Upper lobe of left lung (tissue), 6 donors: ENCODE measurements around the gene DZIP1L. TPM values are rescaled to one million over a fixed set of nuclear protein-coding genes. Genes with fewer than 3 reads are reported as not detected.
A peak's percentile ranks its signal among the peaks of the same experiment; 100 is the strongest.

Experiments used
- ATAC-seq, 2 donors: fragments of 200-7000 bp; cut with Tn5 transposase; one replicate each; pipeline ENCODE4 v1.9.1; 2022; ENCODE audit warnings: mild to moderate bottlenecking in 2 of 2, moderate library complexity in 2 of 2; ENCODE audit not compliant: low FRiP score in 2 of 2
- DNase-seq, 2 donors: peaks; one replicate each; pipeline ENCODE4 v3.0.0-alpha.2; 2019 to 2020
- H3K27ac ChIP-seq, 4 donors: fragments of 200-600 bp; sonication (generic); one replicate each; pipeline ENCODE4 v1.5.1; 2016 to 2019
- H3K27me3 ChIP-seq, 4 donors: fragments of 200-600 bp; sonication (generic); one replicate each; pipeline ENCODE4 v1.5.1; 2017 to 2019
- H3K36me3 ChIP-seq, 4 donors: fragments of 200-600 bp; sonication (generic); one replicate each; pipeline ENCODE4 v1.5.1; 2016 to 2019
- H3K4me1 ChIP-seq, 4 donors: fragments of 200-600 bp; sonication (generic); one replicate each; pipeline ENCODE4 v1.5.1; 2018 to 2019
- H3K4me3 ChIP-seq, 4 donors: fragments of 200-600 bp; sonication (generic); one replicate each; pipeline ENCODE4 v1.5.1; 2017 to 2019; ENCODE audit warnings: mild to moderate bottlenecking in 2 of 4, moderate library complexity in 1 of 4
- H3K9me3 ChIP-seq, 4 donors: fragments of 200-600 bp; sonication (generic); one replicate each; pipeline ENCODE4 v1.5.1; 2018 to 2019
- CTCF ChIP-seq, 6 experiments: fragments of 450-650 bp in 4 of 6; fragments of 200-600 bp in 2 of 6; sonication (generic) in 2 of 6; IDR thresholded peaks; one replicate each; pipeline ENCODE4 v1.5.1; 2016 to 2019; ENCODE audit warnings: antibody characterized with exemption in 6 of 6
- EP300 ChIP-seq, 4 donors: sonication (generic); formaldehyde crosslinking; IDR thresholded peaks; one replicate each; pipeline ENCODE4 v1.5.1; 2017; ENCODE audit warnings: antibody characterized with exemption in 4 of 4, control low read depth in 2 of 4
- POLR2A ChIP-seq, 4 donors: fragments of 450-650 bp; IDR thresholded peaks; one replicate each; pipeline ENCODE4 v1.5.1; 2016 to 2017; ENCODE audit warnings: antibody characterized with exemption in 4 of 4, mild to moderate bottlenecking in 2 of 4
- POLR2AphosphoS5 ChIP-seq, 2 donors: sonication (generic); formaldehyde crosslinking; IDR thresholded peaks; one replicate each; pipeline ENCODE4 v1.5.1; 2017; ENCODE audit warnings: antibody characterized with exemption in 2 of 2
- WGBS, 2 donors: methylation state at CpG; one replicate each; pipeline ENCODE4 v1.1.5; 2017 to 2018; 5-methylcytosine and 5-hydroxymethylcytosine counted together
- total RNA-seq, 6 donors: library from RNA; depleted of rRNA in 4 of 6; stranded (reverse); fragments of >200 nt in 4 of 6; gene quantifications; one replicate each; pipeline versions ENCODE4 v1.1.0 to v1.2.1, GENCODE V29; 2016 to 2021
- donor health status: DM: no; HTN: no; CAD: no; lungs with moderate emphysema.
- donor health status: DM: no; HTN: yes; CAD: no; lungs with severe emphysema.

Gene DZIP1L
- total RNA-seq, 6 donors from 2014 or later: 15.9 to 97.4 (median 24.5) TPM

- Histone ChIP-seq H3K9me3 (no peaks in the 10 kb centered on the region), H3K4me1 (no peaks in the 10 kb centered on the region), H3K27me3 (no peaks in the 10 kb centered on the region), H3K36me3 (peaks cover 0 to 30% (median 18%) of the 10 kb centered on the region in 4 donors), H3K27ac (no peak overlapping the region), H3K4me3 (no peak overlapping the region)
- DNase-seq (no peak), ATAC-seq (no peak)
- TF ChIP-seq POLR2AphosphoS5 (IDR thresholded peaks at IDR 0.05) (no peak), POLR2A (IDR thresholded peaks at IDR 0.05) (no peak), CTCF (IDR thresholded peaks at IDR 0.05) (no peak), EP300 (IDR thresholded peaks at IDR 0.05) (no peak)
- 84 to 86% methylated on average over 4 of the region's 4 CpGs for WGBS, 2 donors
Observed at GRCh38 chr3:138070006-138070405, 45.4 kb downstream of the DZIP1L start.

GRCh38 chr3:138068579-138069174 lies 46.7 kb downstream of the DZIP1L start:
- Histone ChIP-seq H3K9me3 (no peaks in the 10 kb centered on the region), H3K4me1 (no peaks in the 10 kb centered on the region), H3K36me3 (peaks cover 0 to 34% (median 24%) of the 10 kb centered on the region in 4 donors), H3K27ac (no peak overlapping the region), H3K27me3 (no peaks in the 10 kb centered on the region), H3K4me3 (no peak overlapping the region)
- WGBS, 2 donors: 36 to 38% methylated on average over 9 to 14 of the region's 14 CpGs
- peak; percentile 33 to 78 for DNase-seq
- ATAC-seq: peak; percentile 87 to 95
- TF ChIP-seq CTCF (IDR thresholded peaks at IDR 0.05) (peak; percentile 91 to 97 (median 94)), EP300 (IDR thresholded peaks at IDR 0.05) (no peak), POLR2AphosphoS5 (IDR thresholded peaks at IDR 0.05) (no peak), POLR2A (IDR thresholded peaks at IDR 0.05) (no peak)

DNA sequence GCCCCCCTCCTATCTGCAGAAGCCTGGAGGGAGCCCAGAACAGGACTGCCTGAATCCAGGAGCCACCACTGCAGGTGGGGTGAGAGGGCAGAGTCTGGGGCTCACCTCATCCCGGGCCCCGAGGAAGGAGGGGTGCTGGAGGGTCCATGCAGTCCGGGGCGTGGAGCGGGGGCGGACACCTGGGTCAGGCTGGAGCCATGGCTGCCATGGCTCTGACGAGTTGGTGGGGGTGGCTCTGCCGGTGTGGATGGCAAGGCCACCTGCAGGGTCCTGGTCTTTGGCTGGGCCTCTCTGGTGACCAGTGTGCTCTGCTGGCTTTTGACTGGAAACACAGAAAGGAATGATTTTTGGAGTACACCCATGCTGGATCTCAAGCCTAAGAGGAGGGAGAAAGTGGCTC lies 47.4 kb downstream of the DZIP1L start:
- DNase-seq (peak in 1 of 2 donors; percentile 62), ATAC-seq (peak in 1 of 2 donors; percentile 5)
- TF ChIP-seq POLR2AphosphoS5 (IDR thresholded peaks at IDR 0.05) (no peak), EP300 (IDR thresholded peaks at IDR 0.05) (no peak), CTCF (IDR thresholded peaks at IDR 0.05) (no peak), POLR2A (IDR thresholded peaks at IDR 0.05) (no peak)
- Histone ChIP-seq H3K36me3 (peaks cover 0 to 40% (median 27%) of the 10 kb centered on the region in 4 donors), H3K4me3 (no peak overlapping the region), H3K27me3 (no peaks in the 10 kb centered on the region), H3K4me1 (no peaks in the 10 kb centered on the region), H3K27ac (no peak overlapping the region), H3K9me3 (no peaks in the 10 kb centered on the region)
- 92 to 97% methylated on average over 6 to 8 of the region's 8 CpGs for WGBS, 2 donors

DNA sequence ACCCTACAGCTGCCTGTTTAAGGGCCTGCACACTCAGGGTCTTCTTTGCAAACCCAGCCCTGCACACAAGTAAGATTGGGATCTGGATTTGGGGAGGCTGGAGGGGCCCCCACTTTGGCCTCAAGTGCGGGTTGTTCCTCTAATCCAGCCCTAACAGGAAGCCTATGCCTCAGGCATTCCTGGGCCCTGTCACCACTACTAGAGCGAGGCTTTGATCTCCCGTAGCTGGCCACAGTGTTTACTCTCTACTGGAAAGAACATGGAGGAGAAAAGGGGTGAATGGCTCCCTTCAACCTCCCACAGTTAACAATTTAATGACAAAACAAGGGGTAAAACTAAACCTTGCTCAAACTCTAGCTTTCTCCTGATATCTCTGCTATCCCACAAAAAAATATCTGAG lies 48.4 kb downstream of the DZIP1L start:
- Histone ChIP-seq H3K36me3 (peaks cover 0 to 46% (median 32%) of the 10 kb centered on the region in 4 donors), H3K9me3 (no peaks in the 10 kb centered on the region), H3K4me3 (no peak overlapping the region), H3K4me1 (no peaks in the 10 kb centered on the region), H3K27me3 (no peaks in the 10 kb centered on the region), H3K27ac (no peak overlapping the region)
- WGBS, 2 donors: 67 to 68% methylated on average over 3 of the region's 3 CpGs
- ATAC-seq (no peak), DNase-seq (no peak)
- TF ChIP-seq POLR2AphosphoS5 (IDR thresholded peaks at IDR 0.05): no peak

GRCh38 chr3:138066383-138066782 lies 49.0 kb downstream of the DZIP1L start:
- Histone ChIP-seq H3K4me1 (no peaks in the 10 kb centered on the region), H3K36me3 (peaks cover 0 to 43% (median 28%) of the 10 kb centered on the region in 4 donors), H3K27ac (no peak overlapping the region), H3K27me3 (no peaks in the 10 kb centered on the region), H3K4me3 (no peak overlapping the region), H3K9me3 (no peaks in the 10 kb centered on the region)
- DNase-seq: no peak
- no peak for TF ChIP-seq EP300 (IDR thresholded peaks at IDR 0.05)
- 76 to 79% methylated on average over 8 of the region's 8 CpGs for WGBS, 2 donors
- ATAC-seq: no peak

- 82 to 84% methylated on average over 2 of the region's 2 CpGs for WGBS, 2 donors
- DNase-seq: no peak
- Histone ChIP-seq H3K27me3 (no peaks in the 10 kb centered on the region), H3K4me3 (no peak overlapping the region), H3K4me1 (no peaks in the 10 kb centered on the region), H3K9me3 (no peaks in the 10 kb centered on the region), H3K36me3 (peaks cover 0 to 39% (median 24%) of the 10 kb centered on the region in 4 donors), H3K27ac (no peak overlapping the region)
- no peak for ATAC-seq
- TF ChIP-seq EP300 (IDR thresholded peaks at IDR 0.05) (no peak), POLR2A (IDR thresholded peaks at IDR 0.05) (no peak), CTCF (IDR thresholded peaks at IDR 0.05) (no peak), POLR2AphosphoS5 (IDR thresholded peaks at IDR 0.05) (no peak)
Observed at GRCh38 chr3:138065949-138066348, 49.5 kb downstream of the DZIP1L start.
